Measurements from ENCODE around the gene FAM168B. TPM values are rescaled to one million over a fixed set of nuclear protein-coding genes. Genes with fewer than 3 reads are reported as not detected.
"Not testable (repeated sequence)": the region's sequence is repeated elsewhere in the genome, so short reads cannot be mapped to it uniquely, and the experiment has no call there.

FAM168B gene
- total RNA-seq, 4 donors from 2014 or later: 147 to 172 (median 157) TPM

DNA sequence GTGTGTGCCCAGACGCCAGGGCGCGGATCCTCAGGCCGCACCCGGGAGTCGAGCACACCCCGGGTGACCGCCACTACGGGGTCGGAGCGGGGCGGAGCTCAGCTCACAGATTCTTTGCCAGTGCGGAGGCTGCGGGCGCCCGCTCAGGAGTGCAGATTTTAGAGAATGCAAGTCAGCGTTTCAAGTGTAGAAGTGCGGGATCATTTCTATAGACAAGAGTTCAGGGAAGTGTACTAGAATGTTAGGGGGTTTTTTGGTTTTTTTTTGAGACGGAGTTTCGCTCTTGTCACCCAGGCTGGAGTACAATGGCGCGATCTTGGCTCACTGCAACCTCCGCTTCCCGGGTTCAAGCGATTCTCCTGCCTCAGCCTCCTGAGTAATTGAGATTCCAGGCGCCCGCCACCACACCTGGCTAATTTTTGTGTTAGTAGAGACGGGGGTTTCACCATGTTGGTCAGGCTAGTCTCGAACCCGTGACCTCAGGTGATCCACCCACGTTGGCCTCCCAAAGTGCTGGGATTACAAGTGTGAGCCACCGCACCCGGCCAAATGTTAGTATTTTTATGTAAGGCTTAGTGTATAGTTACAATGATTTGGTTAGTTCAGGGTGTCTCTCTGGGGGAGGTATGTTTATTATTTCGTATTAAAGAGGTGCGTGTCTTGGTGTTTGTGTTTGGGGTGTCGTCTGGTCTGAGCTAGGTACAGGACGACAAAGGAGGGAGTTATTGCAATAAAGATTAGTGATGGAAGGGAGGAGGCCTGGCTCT is 619 bp upstream of the FAM168B start:
- intact Hi-C loops (cut with DNase I; ENCODE audit: low total_unique reads): loop anchor here (1.0 to 5.0 kb wide), 3 partner anchors 10 to 752 kb away; partner anchors contain the start of gene IMP4

DNA sequence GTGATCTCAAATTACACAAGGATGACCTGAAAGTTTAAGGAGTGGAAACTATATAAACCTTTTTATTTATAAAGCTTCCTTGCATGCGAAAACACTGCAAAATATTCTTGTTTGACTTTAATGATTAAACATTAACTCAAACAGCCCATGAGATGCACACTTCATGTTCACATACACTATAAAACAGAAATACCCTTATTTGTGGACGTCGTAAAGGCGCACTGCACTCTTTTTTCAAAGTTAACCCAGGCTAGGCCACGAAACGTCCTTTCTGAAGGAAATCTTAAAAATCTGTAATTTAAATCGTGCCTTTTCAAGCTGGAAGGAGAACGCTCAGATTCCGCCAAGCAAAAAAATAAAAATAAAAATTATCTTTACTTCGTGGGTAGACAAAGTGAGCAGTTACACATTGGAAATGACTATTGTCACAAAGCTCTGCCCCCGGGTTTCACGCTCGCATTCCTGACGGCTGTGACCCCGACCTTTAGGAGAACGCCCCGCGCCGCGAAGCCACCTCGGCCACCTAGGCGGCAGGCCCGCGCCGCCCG is 728 bp downstream of the FAM168B start:
- Histone ChIP-seq H3K27ac (peak overlapping the region; percentile 82 to 95 (median 88)), H3K36me3 (peaks cover 0 to 17% of the 10 kb centered on the region in 2 donors), H3K4me1 (peaks cover 9 to 17% of the 10 kb centered on the region in 2 donors), H3K9me3 (no peaks in the 10 kb centered on the region), H3K27me3 (no peaks in the 10 kb centered on the region), H3K4me3 (peak overlapping the region; percentile 54 to 77 (median 75))
- DNase-seq: no peak
- intact Hi-C loops (cut with DNase I; ENCODE audit: low total_unique reads): loop anchor here (1.0 to 5.0 kb wide), 3 partner anchors 9 to 750 kb away; partner anchors contain the start of gene IMP4
- TF ChIP-seq, protein P1, sequence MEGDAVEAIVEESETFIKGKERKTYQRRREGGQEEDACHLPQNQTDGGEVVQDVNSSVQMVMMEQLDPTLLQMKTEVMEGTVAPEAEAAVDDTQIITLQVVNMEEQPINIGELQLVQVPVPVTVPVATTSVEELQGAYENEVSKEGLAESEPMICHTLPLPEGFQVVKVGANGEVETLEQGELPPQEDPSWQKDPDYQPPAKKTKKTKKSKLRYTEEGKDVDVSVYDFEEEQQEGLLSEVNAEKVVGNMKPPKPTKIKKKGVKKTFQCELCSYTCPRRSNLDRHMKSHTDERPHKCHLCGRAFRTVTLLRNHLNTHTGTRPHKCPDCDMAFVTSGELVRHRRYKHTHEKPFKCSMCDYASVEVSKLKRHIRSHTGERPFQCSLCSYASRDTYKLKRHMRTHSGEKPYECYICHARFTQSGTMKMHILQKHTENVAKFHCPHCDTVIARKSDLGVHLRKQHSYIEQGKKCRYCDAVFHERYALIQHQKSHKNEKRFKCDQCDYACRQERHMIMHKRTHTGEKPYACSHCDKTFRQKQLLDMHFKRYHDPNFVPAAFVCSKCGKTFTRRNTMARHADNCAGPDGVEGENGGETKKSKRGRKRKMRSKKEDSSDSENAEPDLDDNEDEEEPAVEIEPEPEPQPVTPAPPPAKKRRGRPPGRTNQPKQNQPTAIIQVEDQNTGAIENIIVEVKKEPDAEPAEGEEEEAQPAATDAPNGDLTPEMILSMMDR (IDR thresholded peaks at IDR 0.05 in 4 of 5, conservative IDR thresholded peaks at IDR 0.05 in 1 of 5): no peak
- no peak for TF ChIP-seq POLR2A (IDR thresholded peaks at IDR 0.05)
- ATAC-seq: no peak
- in situ Hi-C loops (cut with MboI; ENCODE audit: low sequenced_read_pairs in 4 of 4): loop anchor here in 1 of 4 donors (25.0 kb wide), 1 partner anchor 730 kb away; the partner anchor contains the start of gene PTPN18

More for the DNA sequence above, 619 bp upstream of the FAM168B start:
- Histone ChIP-seq H3K9me3 (no peaks in the 10 kb centered on the region), H3K36me3 (peaks cover 0 to 3% of the 10 kb centered on the region in 2 donors), H3K4me3 (peak overlapping the region; percentile 54 to 77 (median 75)), H3K27me3 (no peaks in the 10 kb centered on the region), H3K4me1 (peaks cover 9 to 17% of the 10 kb centered on the region in 2 donors), H3K27ac (peak overlapping the region; percentile 82 to 95 (median 88))
- in situ Hi-C loops (cut with MboI; ENCODE audit: low sequenced_read_pairs in 4 of 4): loop anchor here in 1 of 4 donors (25.0 kb wide), 1 partner anchor 732 kb away; the partner anchor contains the start of gene PTPN18
- DNase-seq (peak in 1 of 2 donors; percentile 50), ATAC-seq (peak; percentile 80 to 83)
- TF ChIP-seq POLR2A (IDR thresholded peaks at IDR 0.05): no peak
- TF ChIP-seq, protein P1 (IDR thresholded peaks at IDR 0.05 in 4 of 5, conservative IDR thresholded peaks at IDR 0.05 in 1 of 5): no peak

DNA sequence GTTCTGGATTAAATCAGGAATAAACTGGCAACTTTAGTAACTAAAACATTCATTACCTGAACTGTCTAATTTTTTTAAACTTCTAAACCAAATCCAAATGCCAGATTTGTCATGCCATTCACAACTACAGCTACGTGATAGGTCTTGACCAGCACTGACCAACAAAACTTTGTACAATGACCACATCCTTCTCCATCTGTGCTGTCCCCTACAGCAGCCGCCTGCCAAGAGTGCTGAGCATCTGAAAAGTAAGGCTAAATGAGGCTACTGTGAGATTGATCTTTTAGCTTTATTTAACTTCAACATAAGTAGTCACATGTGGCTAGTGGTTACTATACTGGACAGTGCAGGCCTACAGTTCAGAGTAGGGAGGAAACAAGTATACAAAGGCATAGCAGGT is 7.6 kb downstream of the FAM168B start:
- Histone ChIP-seq H3K9me3 (no peaks in the 10 kb centered on the region), H3K4me1 (peaks cover 28 to 31% of the 10 kb centered on the region in 2 donors), H3K27ac (peak overlapping the region; percentile 2 to 39 (median 9)), H3K36me3 (peaks cover 0 to 40% of the 10 kb centered on the region in 2 donors), H3K27me3 (no peaks in the 10 kb centered on the region), H3K4me3 (no peak overlapping the region)
- in situ Hi-C loops (cut with MboI; ENCODE audit: low sequenced_read_pairs in 4 of 4) (loop anchor here in 1 of 4 donors (25.0 kb wide), 1 partner anchor 723 kb away; the partner anchor contains the start of gene PTPN18), intact Hi-C loops (cut with DNase I; ENCODE audit: low total_unique reads) (no loop called here)
- DNase-seq (no peak), ATAC-seq (no peak)
- TF ChIP-seq, protein P1 (IDR thresholded peaks at IDR 0.05 in 4 of 5, conservative IDR thresholded peaks at IDR 0.05 in 1 of 5): no peak
- no peak for TF ChIP-seq POLR2A (IDR thresholded peaks at IDR 0.05)

DNA sequence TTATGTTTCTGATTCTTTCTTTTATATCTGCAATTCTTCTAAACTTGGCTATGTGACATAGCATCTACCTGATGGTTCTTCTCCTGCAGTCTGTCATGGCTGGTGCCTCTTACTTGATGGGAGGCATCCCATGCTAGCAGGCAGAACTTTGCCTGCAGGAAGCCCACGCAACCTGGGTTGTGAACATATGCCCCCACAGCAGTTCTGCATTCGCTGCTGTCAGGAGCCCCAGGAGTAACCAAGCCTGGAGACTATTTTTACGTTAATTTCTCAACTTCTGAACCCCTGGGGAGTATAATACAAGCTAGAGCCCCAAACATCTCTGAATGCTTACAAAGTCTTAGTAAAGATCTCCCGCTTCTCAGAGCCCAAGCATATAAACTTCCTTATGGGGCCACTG is 12.1 kb downstream of the FAM168B start:
- Histone ChIP-seq H3K27me3 (no peaks in the 10 kb centered on the region), H3K4me3 (no peak overlapping the region), H3K36me3 (peaks cover 0 to 28% of the 10 kb centered on the region in 2 donors), H3K27ac (peak overlapping the region; percentile 47 to 80 (median 62)), H3K9me3 (no peaks in the 10 kb centered on the region), H3K4me1 (peaks cover 56 to 66% of the 10 kb centered on the region in 2 donors)
- in situ Hi-C loops (cut with MboI; ENCODE audit: low sequenced_read_pairs in 4 of 4): loop anchor here in 1 of 4 donors (25.0 kb wide), 1 partner anchor 719 kb away; the partner anchor contains the start of gene PTPN18
- DNase-seq (no peak), ATAC-seq (no peak)
- intact Hi-C loops (cut with DNase I; ENCODE audit: low total_unique reads): no loop called here
- no peak for TF ChIP-seq POLR2A (IDR thresholded peaks at IDR 0.05)
- TF ChIP-seq, protein P1 (IDR thresholded peaks at IDR 0.05 in 4 of 5, conservative IDR thresholded peaks at IDR 0.05 in 1 of 5): no peak

DNA sequence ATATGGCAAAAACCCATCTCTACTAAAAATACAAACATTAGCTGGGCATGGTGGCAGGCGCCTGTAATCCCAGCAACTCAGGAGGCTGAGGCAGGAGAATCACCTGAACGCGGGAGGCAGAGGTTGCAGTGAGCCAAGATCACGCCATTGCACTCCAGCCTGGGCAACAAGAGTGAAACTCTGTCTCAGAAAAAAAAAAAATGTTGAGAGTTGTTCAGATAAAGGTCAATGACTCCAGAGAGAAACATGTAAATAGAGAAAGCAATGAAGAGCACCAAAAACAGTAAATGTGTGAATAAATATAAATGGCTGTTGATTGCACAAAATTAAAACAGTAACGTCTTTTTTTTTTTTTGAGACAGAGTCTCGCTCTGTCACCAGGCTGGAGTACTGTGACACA is 13.3 kb downstream of the FAM168B start:
- Histone ChIP-seq H3K4me1 (peaks cover 58 to 67% of the 10 kb centered on the region in 2 donors), H3K27ac (peak overlapping the region; percentile 64 to 80 (median 70)), H3K36me3 (peaks cover 0 to 34% of the 10 kb centered on the region in 2 donors)
- H3K9me3 ChIP-seq; DNase-seq; intact Hi-C loops (cut with DNase I; ENCODE audit: low total_unique reads); H3K27me3 ChIP-seq; H3K4me3 ChIP-seq; ATAC-seq: not testable (repeated sequence)
- in situ Hi-C loops (cut with MboI; ENCODE audit: low sequenced_read_pairs in 4 of 4): loop anchor here in 1 of 4 donors (25.0 kb wide), 1 partner anchor 718 kb away; the partner anchor contains the start of gene PTPN18

Data from gastrocnemius medialis (tissue), 4 donors.